Lower leg skin (tissue), 3 donors: Measurements from ENCODE around the gene ANKRD18B.

Experiments used
- POLR2A ChIP-seq, 2 donors: fragments of 450-650 bp; IDR thresholded peaks; one replicate each; pipeline ENCODE4 v1.6.1; 2016 to 2017; ENCODE audit warnings: antibody characterized with exemption in 2 of 2, mild to moderate bottlenecking in 1 of 2, moderate library complexity in 1 of 2
- TF ChIP-seq, protein P1 (sequence below), 3 donors: fragments of 450-650 bp; IDR thresholded peaks; one replicate each; pipeline ENCODE4 v1.5.1; 2016; ENCODE audit warnings: antibody characterized with exemption in 3 of 3, mild to moderate bottlenecking in 3 of 3, moderate library complexity in 2 of 3

GRCh38 chr9:33510262-33511183 lies 13.5 kb upstream of the ANKRD18B start:
- TF ChIP-seq, protein P1, sequence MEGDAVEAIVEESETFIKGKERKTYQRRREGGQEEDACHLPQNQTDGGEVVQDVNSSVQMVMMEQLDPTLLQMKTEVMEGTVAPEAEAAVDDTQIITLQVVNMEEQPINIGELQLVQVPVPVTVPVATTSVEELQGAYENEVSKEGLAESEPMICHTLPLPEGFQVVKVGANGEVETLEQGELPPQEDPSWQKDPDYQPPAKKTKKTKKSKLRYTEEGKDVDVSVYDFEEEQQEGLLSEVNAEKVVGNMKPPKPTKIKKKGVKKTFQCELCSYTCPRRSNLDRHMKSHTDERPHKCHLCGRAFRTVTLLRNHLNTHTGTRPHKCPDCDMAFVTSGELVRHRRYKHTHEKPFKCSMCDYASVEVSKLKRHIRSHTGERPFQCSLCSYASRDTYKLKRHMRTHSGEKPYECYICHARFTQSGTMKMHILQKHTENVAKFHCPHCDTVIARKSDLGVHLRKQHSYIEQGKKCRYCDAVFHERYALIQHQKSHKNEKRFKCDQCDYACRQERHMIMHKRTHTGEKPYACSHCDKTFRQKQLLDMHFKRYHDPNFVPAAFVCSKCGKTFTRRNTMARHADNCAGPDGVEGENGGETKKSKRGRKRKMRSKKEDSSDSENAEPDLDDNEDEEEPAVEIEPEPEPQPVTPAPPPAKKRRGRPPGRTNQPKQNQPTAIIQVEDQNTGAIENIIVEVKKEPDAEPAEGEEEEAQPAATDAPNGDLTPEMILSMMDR (IDR thresholded peaks at IDR 0.05), result no peak
- no peak for TF ChIP-seq POLR2A (IDR thresholded peaks at IDR 0.05)
